Measurements from ENCODE around the gene TFAP2B.

DNA sequence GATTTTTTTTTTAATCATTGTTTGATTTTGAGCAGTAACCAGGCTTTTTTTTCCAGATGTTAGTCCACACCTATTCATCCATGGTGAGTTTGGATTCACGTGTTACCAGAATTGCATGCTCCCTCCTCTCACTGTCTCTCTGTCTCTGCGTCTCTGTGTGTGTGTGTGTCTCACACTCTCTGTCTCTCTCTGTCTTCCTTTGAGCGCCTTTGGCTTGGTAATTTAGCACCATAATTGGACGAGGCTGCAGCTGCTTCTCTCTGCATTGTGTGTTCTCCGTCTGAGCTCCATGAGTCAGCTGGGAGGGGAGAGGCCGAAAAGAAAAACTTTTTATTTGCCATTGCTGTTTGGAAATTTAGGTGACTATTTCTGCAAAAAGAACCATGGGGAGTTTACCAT lies 3.4 kb downstream of the TFAP2B start:
- TF ChIP-seq, protein P1, sequence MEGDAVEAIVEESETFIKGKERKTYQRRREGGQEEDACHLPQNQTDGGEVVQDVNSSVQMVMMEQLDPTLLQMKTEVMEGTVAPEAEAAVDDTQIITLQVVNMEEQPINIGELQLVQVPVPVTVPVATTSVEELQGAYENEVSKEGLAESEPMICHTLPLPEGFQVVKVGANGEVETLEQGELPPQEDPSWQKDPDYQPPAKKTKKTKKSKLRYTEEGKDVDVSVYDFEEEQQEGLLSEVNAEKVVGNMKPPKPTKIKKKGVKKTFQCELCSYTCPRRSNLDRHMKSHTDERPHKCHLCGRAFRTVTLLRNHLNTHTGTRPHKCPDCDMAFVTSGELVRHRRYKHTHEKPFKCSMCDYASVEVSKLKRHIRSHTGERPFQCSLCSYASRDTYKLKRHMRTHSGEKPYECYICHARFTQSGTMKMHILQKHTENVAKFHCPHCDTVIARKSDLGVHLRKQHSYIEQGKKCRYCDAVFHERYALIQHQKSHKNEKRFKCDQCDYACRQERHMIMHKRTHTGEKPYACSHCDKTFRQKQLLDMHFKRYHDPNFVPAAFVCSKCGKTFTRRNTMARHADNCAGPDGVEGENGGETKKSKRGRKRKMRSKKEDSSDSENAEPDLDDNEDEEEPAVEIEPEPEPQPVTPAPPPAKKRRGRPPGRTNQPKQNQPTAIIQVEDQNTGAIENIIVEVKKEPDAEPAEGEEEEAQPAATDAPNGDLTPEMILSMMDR (IDR thresholded peaks at IDR 0.05; ENCODE audit: insufficient read depth, low read length, poor library complexity, severe bottlenecking): no peak
- TF ChIP-seq EZH2phosphoT487 (conservative IDR thresholded peaks at IDR 0.05; ENCODE audit: low read length): no peak
